GM12872 (cell line): ENCODE data around the gene NDUFB11.

Experiments used
- CTCF ChIP-seq: IDR thresholded peaks from 3 replicates; pipeline ENCODE4 v1.5.1; 2011; ENCODE audit warnings: low read depth, mild to moderate bottlenecking, low read length, moderate library complexity; ENCODE audit not compliant: insufficient read depth

Gene NDUFB11

GRCh38 chrX:47143894-47144625, 442 bp downstream of the NDUFB11 start:
- no peak for TF ChIP-seq CTCF

GRCh38 chrX:47138171-47138570, 6.3 kb downstream of the NDUFB11 start:
- TF ChIP-seq CTCF = no peak

- no peak for TF ChIP-seq CTCF
Observed at GRCh38 chrX:47133493-47133892, 11.0 kb downstream of the NDUFB11 start.

GRCh38 chrX:47129899-47130358, 14.6 kb downstream of the NDUFB11 start:
- TF ChIP-seq CTCF = no peak

GRCh38 chrX:47129157-47129898, 15.2 kb downstream of the NDUFB11 start:
- no peak for TF ChIP-seq CTCF

- TF ChIP-seq CTCF = no peak
Observed at GRCh38 chrX:47112316-47112954, 32.1 kb downstream of the NDUFB11 start.

GRCh38 chrX:47101206-47101605, 43.3 kb downstream of the NDUFB11 start:
- no peak for TF ChIP-seq CTCF
